IPS DF 4.7 (cell line): ENCODE measurements around the gene GCLC.
A peak's percentile ranks its signal among the peaks of the same experiment; 100 is the strongest.
"Not testable (repeated sequence)": the region's sequence is repeated elsewhere in the genome, so short reads cannot be mapped to it uniquely, and the experiment has no call there.

Experiments used
- DNase-seq: peaks from one replicate; pipeline ENCODE4 v3.0.0-alpha.2; 2013; ENCODE audit warnings: low spot score; ENCODE audit errors: extremely low read depth

The GCLC gene

GRCh38 chr6:53495506-53496499 is 49.1 kb downstream of the GCLC start:
- DNase-seq, result no peak

- DNase-seq, result no peak
These were observed 50.8 kb downstream of the GCLC start for GRCh38 chr6:53494076-53494475.

GRCh38 chr6:53493635-53494025 is 51.3 kb downstream of the GCLC start:
- DNase-seq, result no peak

- DNase-seq, result peak; percentile 19
These were observed 51.9 kb downstream of the GCLC start for GRCh38 chr6:53492860-53493634.

GRCh38 chr6:53487080-53487479 is 57.8 kb downstream of the GCLC start:
- no peak for DNase-seq

- no peak for DNase-seq
These were observed 58.2 kb downstream of the GCLC start for GRCh38 chr6:53486679-53487078.

GRCh38 chr6:53484476-53485280 is 60.2 kb downstream of the GCLC start:
- DNase-seq, result peak; percentile 41

GRCh38 chr6:53483423-53484353 is 61.2 kb downstream of the GCLC start:
- no peak for DNase-seq

GRCh38 chr6:53481323-53481722 is 63.6 kb downstream of the GCLC start:
- DNase-seq, result no peak

GRCh38 chr6:53480774-53481173 is 64.1 kb downstream of the GCLC start:
- not testable (repeated sequence) for DNase-seq

- no peak for DNase-seq
These were observed 65.0 kb downstream of the GCLC start for GRCh38 chr6:53479871-53480270.

GRCh38 chr6:53476964-53477363 is 67.9 kb downstream of the GCLC start:
- DNase-seq, result no peak

- DNase-seq, result no peak
These were observed 70.9 kb downstream of the GCLC start for GRCh38 chr6:53474010-53474409.

- no peak for DNase-seq
These were observed 75.7 kb downstream of the GCLC start for GRCh38 chr6:53469163-53469562.

GRCh38 chr6:53466257-53466656 is 78.6 kb downstream of the GCLC start:
- DNase-seq, result no peak

- DNase-seq, result no peak
These were observed 79.2 kb downstream of the GCLC start for GRCh38 chr6:53465732-53466131.

- DNase-seq, result no peak
These were observed 79.9 kb downstream of the GCLC start for GRCh38 chr6:53464927-53465460.

GRCh38 chr6:53464483-53464882 is 80.4 kb downstream of the GCLC start:
- no peak for DNase-seq

GRCh38 chr6:53461696-53462095 is 83.2 kb downstream of the GCLC start:
- no peak for DNase-seq

GRCh38 chr6:53461041-53461656 is 83.8 kb downstream of the GCLC start:
- no peak for DNase-seq
